Tibial artery (tissue), 4 donors: ENCODE measurements around the gene FUT4.

Experiments
- DNase-seq, 2 donors: peaks; one replicate each; pipeline ENCODE4 v3.0.0-alpha.2; 2019
- H3K27ac ChIP-seq, 2 donors: fragments of 200-600 bp; sonication (generic) in 1 of 2; 1 replicate in 1 of 2; 2 replicates in 1 of 2; pipeline ENCODE4 v1.5.1; 2018 to 2019; ENCODE audit warnings: mild to moderate bottlenecking in 1 of 2
- H3K27me3 ChIP-seq, 2 donors: fragments of 200-600 bp; sonication (generic) in 1 of 2; one replicate each; pipeline versions ENCODE4 v1.5.1 to v1.6.0; 2016 to 2019
- H3K36me3 ChIP-seq, 3 donors: fragments of 200-600 bp; sonication (generic) in 2 of 3; one replicate each; pipeline ENCODE4 v1.5.1; 2016 to 2019; ENCODE audit warnings: mild to moderate bottlenecking in 2 of 3
- H3K4me1 ChIP-seq, 4 donors: fragments of 200-600 bp; sonication (generic) in 2 of 4; 1 replicate in 3 of 4; 2 replicates in 1 of 4; pipeline ENCODE4 v1.5.1; 2016 to 2019
- H3K4me3 ChIP-seq, 2 donors: fragments of 200-600 bp; sonication (generic) in 1 of 2; 1 replicate in 1 of 2; 2 replicates in 1 of 2; pipeline ENCODE4 v1.5.1; 2018 to 2019; ENCODE audit warnings: mild to moderate bottlenecking in 2 of 2
- H3K9me3 ChIP-seq, 3 donors: fragments of 200-600 bp; sonication (generic) in 1 of 3; one replicate each; pipeline ENCODE4 v1.5.1; 2016 to 2019
- intact Hi-C: fragments of 100-400 bp; cut with DNase I; formaldehyde crosslinking; loops from one replicate; pipeline ENCODE4 v1.15.0; 2023; ENCODE audit warnings: low total_unique reads
- TF ChIP-seq, protein P1 (sequence below), 2 experiments: fragments of 200-600 bp in 1 of 2; fragments of 450-650 bp in 1 of 2; IDR thresholded peaks; one replicate each; pipeline ENCODE4 v1.5.1; 2017 to 2019; ENCODE audit warnings: antibody characterized with exemption in 2 of 2, mild to moderate bottlenecking in 1 of 2, moderate library complexity in 1 of 2

FUT4 gene

DNA sequence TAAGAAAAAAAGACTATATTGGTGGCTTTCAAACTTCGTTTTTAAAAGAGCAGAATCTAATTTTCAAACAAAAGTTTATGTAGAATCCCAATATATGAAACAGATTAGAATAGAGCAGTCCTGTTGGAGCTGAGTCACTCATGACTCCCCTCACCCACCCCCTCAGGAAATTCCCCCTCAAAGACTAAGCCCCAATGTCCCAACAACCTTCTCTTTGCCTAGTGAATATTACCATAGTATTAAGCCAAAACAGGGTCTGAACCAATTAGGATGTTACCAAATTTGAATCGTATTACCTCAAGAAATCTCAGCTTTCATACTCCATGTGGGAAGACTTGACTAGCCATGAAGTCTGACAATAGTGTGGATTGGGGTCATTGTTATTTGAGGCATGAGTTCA is 15.6 kb downstream of the FUT4 start:
- H3K9me3 ChIP-seq = no peaks in the 10 kb centered on the region
- no peak for DNase-seq
- H3K36me3 ChIP-seq = no peaks in the 10 kb centered on the region
- TF ChIP-seq, protein P1, sequence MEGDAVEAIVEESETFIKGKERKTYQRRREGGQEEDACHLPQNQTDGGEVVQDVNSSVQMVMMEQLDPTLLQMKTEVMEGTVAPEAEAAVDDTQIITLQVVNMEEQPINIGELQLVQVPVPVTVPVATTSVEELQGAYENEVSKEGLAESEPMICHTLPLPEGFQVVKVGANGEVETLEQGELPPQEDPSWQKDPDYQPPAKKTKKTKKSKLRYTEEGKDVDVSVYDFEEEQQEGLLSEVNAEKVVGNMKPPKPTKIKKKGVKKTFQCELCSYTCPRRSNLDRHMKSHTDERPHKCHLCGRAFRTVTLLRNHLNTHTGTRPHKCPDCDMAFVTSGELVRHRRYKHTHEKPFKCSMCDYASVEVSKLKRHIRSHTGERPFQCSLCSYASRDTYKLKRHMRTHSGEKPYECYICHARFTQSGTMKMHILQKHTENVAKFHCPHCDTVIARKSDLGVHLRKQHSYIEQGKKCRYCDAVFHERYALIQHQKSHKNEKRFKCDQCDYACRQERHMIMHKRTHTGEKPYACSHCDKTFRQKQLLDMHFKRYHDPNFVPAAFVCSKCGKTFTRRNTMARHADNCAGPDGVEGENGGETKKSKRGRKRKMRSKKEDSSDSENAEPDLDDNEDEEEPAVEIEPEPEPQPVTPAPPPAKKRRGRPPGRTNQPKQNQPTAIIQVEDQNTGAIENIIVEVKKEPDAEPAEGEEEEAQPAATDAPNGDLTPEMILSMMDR (IDR thresholded peaks at IDR 0.05) = no peak
- no peak overlapping the region for H3K27ac ChIP-seq
- peaks cover 0 to 47% (median 5%) of the 10 kb centered on the region in 4 donors for H3K4me1 ChIP-seq
- H3K4me3 ChIP-seq = no peak overlapping the region
- H3K27me3 ChIP-seq = no peaks in the 10 kb centered on the region
- intact Hi-C loops = no loop called here

GRCh38 chr11:94560834-94561233 is 17.1 kb downstream of the FUT4 start:
- intact Hi-C loops = loop anchor here (5.0 kb wide), 1 partner anchor 39 kb away; no protein-coding TSS in a partner anchor
- no peaks in the 10 kb centered on the region for H3K36me3 ChIP-seq
- no peaks in the 10 kb centered on the region for H3K9me3 ChIP-seq
- TF ChIP-seq, protein P1 (IDR thresholded peaks at IDR 0.05) = no peak
- no peak overlapping the region for H3K27ac ChIP-seq
- H3K4me1 ChIP-seq = peaks cover 0 to 47% (median 5%) of the 10 kb centered on the region in 4 donors
- H3K27me3 ChIP-seq = no peaks in the 10 kb centered on the region
- no peak overlapping the region for H3K4me3 ChIP-seq
- DNase-seq = no peak

DNA sequence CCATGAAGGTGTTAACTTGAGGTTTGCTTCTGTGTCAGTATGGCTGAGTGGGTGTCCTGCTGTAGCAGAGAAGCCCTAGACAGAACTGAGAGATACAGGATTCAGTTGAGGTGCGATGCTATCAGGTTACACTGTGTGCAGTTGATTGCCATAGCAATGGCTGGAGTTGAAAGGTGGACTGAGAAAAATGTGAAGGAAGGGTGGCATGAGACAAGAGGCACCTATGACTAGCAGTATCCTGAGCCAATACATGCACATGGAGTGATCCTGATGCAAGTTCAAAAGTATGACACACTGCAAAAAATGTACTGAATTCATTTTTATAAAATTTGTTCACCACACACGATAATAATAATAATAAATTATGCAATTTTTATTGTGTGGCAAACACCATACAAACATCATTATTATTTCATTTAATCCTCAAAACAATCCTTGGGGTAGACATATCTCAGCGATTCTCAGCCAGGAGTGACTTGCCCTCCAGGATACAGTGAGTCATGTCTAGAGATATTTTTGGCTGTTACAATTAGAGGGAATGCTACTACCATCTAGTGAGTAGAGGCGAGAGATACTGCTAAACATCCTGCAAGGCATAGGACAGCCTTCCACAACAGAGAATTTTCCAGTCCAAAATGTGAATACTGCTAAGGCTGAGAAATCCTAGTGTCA is 19.6 kb downstream of the FUT4 start:
- TF ChIP-seq, protein P1 (IDR thresholded peaks at IDR 0.05) = peak; percentile 32 to 45
- no peak overlapping the region for H3K4me3 ChIP-seq
- no peak overlapping the region for H3K27ac ChIP-seq
- peaks cover 0 to 25% (median 3%) of the 10 kb centered on the region in 4 donors for H3K4me1 ChIP-seq
- no peak for DNase-seq
- no peaks in the 10 kb centered on the region for H3K27me3 ChIP-seq
- H3K9me3 ChIP-seq = no peaks in the 10 kb centered on the region
- intact Hi-C loops = loop anchor here (5.0 kb wide), 1 partner anchor 41 kb away; no protein-coding TSS in a partner anchor
- no peaks in the 10 kb centered on the region for H3K36me3 ChIP-seq

GRCh38 chr11:94563848-94564467 is 20.2 kb downstream of the FUT4 start:
- H3K4me3 ChIP-seq = no peak overlapping the region
- H3K9me3 ChIP-seq = no peaks in the 10 kb centered on the region
- H3K36me3 ChIP-seq = peaks cover 0 to 2% (median 0%) of the 10 kb centered on the region in 3 donors
- TF ChIP-seq, protein P1 (IDR thresholded peaks at IDR 0.05) = no peak
- peaks cover 0 to 22% (median 3%) of the 10 kb centered on the region in 4 donors for H3K4me1 ChIP-seq
- DNase-seq = no peak
- intact Hi-C loops = loop anchor here (5.0 kb wide), 1 partner anchor 42 kb away; no protein-coding TSS in a partner anchor
- no peak overlapping the region for H3K27ac ChIP-seq
- H3K27me3 ChIP-seq = no peaks in the 10 kb centered on the region

- no peaks in the 10 kb centered on the region for H3K27me3 ChIP-seq
- intact Hi-C loops = no loop called here
- no peak for DNase-seq
- H3K36me3 ChIP-seq = peaks cover 0 to 5% (median 0%) of the 10 kb centered on the region in 3 donors
- no peak within 1 kb of the TSS for H3K4me3 ChIP-seq
- H3K9me3 ChIP-seq = no peaks in the 10 kb centered on the region
- peaks cover 0 to 16% (median 3%) of the 10 kb centered on the region in 4 donors for H3K4me1 ChIP-seq
- TF ChIP-seq, protein P1 (IDR thresholded peaks at IDR 0.05) = no peak
- H3K27ac ChIP-seq = no peak within 1 kb of the TSS
Measured at GRCh38 chr11:94567181-94567670, 23.5 kb downstream of the FUT4 start, which contains the start of gene PIWIL4. Gene PIWIL4, plus strand, starts transcription at chr11:94567368. Its CDS starts 151 bp downstream, at chr11:94567519.
